WI38 (cell line): Measurements from ENCODE around the gene NUDCD3.

Experiments used
- H3K4me3 ChIP-seq: 2 replicates; pipeline ENCODE4 v1.5.1; 2011; ENCODE audit warnings: low read depth, mild to moderate bottlenecking, control low read depth, low read length
- TF ChIP-seq, protein P1 (sequence below): IDR thresholded peaks from 2 replicates; pipeline ENCODE4 v1.5.1; 2012; ENCODE audit warnings: low read depth, mild to moderate bottlenecking, control low read depth, low read length

Gene NUDCD3

GRCh38 chr7:44347546-44348114 is 142.8 kb downstream of the NUDCD3 start:
- no peak overlapping the region for H3K4me3 ChIP-seq
- TF ChIP-seq, protein P1, sequence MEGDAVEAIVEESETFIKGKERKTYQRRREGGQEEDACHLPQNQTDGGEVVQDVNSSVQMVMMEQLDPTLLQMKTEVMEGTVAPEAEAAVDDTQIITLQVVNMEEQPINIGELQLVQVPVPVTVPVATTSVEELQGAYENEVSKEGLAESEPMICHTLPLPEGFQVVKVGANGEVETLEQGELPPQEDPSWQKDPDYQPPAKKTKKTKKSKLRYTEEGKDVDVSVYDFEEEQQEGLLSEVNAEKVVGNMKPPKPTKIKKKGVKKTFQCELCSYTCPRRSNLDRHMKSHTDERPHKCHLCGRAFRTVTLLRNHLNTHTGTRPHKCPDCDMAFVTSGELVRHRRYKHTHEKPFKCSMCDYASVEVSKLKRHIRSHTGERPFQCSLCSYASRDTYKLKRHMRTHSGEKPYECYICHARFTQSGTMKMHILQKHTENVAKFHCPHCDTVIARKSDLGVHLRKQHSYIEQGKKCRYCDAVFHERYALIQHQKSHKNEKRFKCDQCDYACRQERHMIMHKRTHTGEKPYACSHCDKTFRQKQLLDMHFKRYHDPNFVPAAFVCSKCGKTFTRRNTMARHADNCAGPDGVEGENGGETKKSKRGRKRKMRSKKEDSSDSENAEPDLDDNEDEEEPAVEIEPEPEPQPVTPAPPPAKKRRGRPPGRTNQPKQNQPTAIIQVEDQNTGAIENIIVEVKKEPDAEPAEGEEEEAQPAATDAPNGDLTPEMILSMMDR: no peak

- no peak overlapping the region for H3K4me3 ChIP-seq
- TF ChIP-seq, protein P1: no peak
These were observed 144.4 kb downstream of the NUDCD3 start for GRCh38 chr7:44346063-44346462.

DNA sequence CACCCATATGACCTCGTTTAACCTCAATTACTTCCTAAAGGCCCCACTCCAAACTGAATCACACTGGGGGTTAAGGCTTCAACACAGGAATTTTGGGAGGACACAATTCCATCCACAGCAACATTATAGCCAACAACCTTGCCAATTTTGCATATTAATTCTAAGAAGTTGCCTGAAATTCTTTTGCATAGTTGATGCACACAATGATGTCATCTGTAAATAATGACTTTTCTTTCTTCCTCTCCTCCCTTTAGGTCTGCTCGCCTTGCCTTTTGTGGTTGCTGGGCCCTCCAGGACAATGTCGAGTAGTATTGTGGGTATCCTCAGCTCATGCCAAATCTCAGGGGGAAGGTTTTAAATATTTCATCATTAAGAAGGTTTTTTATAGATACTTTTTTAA is 149.1 kb downstream of the NUDCD3 start:
- TF ChIP-seq, protein P1: no peak
- no peak overlapping the region for H3K4me3 ChIP-seq

- TF ChIP-seq, protein P1: no peak
- no peak overlapping the region for H3K4me3 ChIP-seq
These were observed 151.9 kb downstream of the NUDCD3 start for GRCh38 chr7:44338600-44338999.

- no peak overlapping the region for H3K4me3 ChIP-seq
- TF ChIP-seq, protein P1: no peak
These were observed 154.0 kb downstream of the NUDCD3 start for GRCh38 chr7:44336491-44336890.

GRCh38 chr7:44335184-44335583 is 155.3 kb downstream of the NUDCD3 start:
- H3K4me3 ChIP-seq: no peak overlapping the region
- TF ChIP-seq, protein P1: no peak

GRCh38 chr7:44334734-44335097 is 155.7 kb downstream of the NUDCD3 start:
- no peak overlapping the region for H3K4me3 ChIP-seq
- TF ChIP-seq, protein P1: no peak
